Measurements from ENCODE around the gene LUC7L2.
"Not testable (repeated sequence)": the region's sequence is repeated elsewhere in the genome, so short reads cannot be mapped to it uniquely, and the experiment has no call there.

The LUC7L2 gene

DNA sequence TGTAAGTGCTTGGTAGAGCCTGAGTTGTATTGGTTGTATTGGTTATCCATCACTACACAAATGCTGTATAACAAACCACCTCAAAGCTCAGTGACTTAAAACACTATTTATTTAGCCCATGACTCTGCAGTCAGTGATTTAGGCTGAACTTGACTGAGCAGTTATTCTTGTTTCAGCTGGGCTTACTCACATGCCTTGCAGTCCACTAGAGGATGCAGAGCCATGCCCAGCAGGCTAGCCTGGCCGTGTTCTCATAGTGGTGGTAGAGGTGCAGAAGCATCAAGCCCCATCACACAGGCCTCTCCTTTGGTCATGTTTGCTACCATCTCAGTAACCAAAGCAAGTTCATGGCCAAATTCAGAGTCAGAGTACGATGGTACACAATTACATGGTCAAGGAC, 43.9 kb downstream of the LUC7L2 start:
- DNase-seq = no peak

GRCh38 chr7:139407555-139407954, 47.9 kb downstream of the LUC7L2 start:
- no peak for DNase-seq

DNA sequence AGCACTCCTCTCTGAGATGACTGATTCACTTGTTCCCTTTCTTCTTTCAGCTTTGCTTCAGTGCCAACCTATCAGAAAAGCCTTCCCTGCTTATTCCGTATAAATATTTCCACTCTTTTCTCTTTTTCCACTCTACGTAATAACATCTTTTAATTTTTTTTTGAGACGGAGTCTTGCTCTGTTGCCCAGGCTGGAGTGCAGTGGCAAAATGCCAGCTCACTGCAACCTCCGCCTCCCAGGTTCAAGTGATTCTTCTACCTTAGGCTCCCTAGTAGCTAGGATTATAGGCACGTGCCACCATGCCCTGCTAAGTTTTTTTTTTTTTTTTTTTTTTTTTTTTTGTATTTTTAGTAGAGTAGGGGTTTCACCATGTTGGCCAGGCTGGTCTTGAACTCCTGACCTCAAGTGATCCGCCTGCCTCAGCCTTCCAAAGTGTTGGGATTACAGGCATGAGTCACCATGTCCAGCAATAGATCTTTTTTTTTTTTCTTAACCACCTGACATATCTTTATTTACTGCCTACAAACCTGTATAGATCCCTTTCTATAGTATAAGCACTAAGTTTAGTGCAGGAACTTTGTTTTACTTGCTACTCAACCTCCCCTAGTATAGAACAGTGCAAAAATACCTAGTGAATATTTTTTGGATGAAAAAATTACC, 55.2 kb downstream of the LUC7L2 start:
- not testable (repeated sequence) for DNase-seq

- DNase-seq = no peak
Measured at GRCh38 chr7:139416405-139416804, 56.7 kb downstream of the LUC7L2 start.

DNA sequence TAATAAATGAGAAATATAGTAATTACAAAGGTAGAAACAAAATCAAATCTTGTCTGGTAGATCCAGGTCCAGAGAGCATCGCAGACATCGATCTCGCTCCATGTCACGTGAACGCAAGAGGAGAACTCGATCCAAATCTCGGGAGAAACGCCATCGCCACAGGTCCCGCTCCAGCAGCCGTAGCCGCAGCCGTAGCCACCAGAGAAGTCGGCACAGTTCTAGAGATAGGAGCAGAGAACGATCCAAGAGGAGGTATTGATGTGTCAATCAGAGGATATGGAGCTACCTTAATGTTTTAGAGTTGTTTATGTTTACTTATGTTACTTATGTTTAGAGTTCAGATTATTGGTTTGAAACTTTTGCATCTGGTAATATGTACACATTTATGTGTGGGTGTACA, 57.8 kb downstream of the LUC7L2 start:
- DNase-seq = no peak

DNA sequence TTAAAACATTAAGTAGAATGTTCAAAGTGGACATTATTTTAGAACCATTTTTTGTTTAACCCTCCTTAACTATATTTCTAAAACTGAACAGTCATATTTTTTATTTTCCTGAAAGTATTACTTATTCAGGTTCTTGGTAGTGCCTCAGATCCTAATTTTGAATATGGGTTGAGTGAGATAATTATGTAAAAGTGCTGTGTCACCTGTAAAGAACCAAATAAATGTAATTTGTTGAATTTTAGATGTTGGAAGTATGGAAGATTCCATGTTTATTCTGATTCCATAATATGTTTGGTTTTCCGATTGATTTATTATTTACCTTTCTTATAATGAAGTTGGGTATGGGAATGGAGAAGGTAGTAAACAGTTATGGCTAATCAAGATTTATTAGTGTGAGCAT, 61.4 kb downstream of the LUC7L2 start:
- DNase-seq = no peak

DNA sequence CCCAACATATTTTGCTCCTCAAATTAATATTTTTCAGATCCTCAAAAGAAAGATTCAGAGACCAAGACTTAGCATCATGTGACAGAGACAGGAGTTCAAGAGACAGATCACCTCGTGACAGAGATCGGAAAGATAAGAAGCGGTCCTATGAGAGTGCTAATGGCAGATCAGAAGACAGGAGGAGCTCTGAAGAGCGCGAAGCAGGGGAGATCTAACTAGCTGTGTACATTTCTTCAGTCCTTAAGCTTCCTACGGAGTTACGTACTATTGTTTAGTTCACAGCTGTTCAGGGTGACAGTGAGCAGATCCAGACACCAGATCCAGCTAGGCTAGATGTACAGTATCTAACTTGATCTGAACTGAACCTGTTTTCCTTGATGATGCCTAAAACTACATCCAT, 62.4 kb downstream of the LUC7L2 start:
- DNase-seq = no peak

DNA sequence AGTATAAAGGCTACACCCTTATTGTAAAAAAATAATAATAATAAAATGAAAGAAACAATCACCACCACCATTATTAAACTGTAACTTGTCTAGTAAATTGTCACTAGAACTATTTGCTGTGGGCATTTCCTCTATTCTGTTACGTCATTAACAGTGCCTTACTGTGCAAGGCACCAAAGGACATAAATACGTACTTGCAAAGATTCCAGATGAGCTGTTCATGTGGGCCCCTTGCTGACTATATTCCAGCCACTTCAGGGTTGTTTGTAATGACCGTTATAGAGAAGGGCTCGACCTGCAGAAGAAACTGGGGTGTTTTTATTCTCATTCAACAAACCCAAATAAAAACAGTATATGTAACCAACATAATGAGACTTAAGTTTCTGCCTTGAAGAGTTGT, 63.4 kb downstream of the LUC7L2 start:
- DNase-seq = no peak

- no peak for DNase-seq
Measured at GRCh38 chr7:139424004-139424403, 64.3 kb downstream of the LUC7L2 start.

GRCh38 chr7:139425701-139426100, 66.0 kb downstream of the LUC7L2 start:
- not testable (repeated sequence) for DNase-seq

DNA sequence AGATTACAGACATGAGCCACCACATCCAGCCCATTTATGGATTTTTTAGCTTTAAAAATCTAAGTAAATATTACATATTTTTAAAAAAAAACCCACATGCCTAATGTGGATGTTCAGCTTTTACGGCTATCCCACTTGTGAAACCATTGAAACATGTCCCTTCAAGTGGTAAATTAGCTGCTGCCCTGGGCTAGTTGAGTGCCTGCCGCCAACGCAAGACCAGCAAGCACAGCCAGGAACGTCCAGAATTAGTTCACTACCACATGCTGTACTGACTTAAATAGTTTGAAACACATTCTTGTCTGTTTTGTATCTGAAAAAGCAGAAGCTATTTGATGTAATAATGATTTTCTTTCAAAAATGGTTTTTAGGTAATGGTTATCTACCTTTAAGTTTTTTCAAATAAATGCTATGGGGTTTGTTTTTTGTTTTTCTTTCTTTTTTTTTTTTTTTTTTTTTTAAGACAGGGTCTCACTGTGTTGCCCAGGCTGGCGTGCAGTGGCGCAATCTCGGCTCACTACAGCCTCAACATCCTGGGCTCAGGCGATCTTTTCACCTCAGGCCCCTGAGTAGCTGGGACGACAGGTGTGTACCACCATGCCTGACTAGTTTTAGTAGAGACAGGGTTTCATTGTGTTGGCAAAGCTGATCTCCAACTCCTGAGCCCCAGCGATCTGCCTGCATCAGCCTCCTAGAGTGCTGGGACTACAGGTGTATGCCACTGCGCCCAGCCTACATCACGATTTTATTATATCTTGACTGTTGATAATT, 66.7 kb downstream of the LUC7L2 start:
- DNase-seq = no peak

DNA sequence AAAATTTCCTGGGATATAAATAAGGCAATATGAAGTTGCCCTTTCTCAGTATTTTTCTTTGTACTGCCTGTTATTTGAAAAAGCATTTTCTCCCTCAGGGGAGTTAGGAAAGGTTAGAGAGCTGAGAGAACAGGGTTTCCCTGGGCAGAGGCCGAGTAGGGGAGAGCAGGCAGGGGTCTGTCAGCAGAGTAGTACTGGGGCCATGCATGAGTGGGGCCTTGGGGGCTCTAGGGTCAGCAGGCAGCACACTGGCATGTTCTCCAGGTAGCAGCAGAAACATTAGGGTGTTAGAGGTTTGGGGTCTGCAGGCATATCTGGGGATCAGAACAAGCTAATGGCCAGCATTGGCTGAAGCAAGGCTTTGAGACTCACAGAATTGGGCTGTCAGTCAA, 67.3 kb downstream of the LUC7L2 start:
- DNase-seq = no peak

DNA sequence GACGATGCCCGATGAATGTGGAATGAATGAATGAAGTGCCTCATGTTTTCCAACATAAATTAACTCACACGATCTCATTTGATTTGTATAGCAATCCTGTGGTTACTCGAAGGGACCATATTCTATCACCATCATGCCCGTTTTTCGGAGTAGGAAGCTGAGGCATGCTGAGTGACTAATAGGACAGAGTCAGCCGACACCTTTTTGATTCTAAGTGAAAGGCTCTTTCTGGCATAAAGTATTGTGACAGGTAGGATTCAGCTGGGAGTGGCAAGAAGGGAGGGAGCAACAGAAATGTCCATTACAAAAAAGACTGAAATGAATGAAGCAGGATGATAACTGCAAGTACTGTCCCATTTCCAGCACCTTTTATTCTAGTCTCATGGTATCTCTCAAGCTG, 68.1 kb downstream of the LUC7L2 start:
- DNase-seq = no peak

DNA sequence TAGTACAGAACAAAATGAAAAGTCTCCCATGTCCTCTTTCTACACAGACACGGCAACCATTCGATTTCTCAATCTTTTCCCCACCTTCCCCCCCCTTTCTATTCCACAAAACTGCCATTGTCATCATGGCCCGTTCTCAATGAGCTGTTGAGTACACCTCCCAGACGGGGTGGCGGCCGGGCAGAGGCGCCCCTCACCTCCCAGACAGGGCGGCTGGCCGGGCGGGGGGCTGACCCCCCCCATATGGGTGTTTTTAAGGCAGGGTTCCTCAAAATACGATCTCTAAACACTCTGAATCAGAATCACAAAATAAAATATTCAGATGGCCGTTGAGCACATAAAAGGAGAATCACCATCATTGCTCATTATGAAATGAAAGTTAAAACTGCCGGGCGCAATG, 70.0 kb downstream of the LUC7L2 start:
- DNase-seq = not testable (repeated sequence)

DNA sequence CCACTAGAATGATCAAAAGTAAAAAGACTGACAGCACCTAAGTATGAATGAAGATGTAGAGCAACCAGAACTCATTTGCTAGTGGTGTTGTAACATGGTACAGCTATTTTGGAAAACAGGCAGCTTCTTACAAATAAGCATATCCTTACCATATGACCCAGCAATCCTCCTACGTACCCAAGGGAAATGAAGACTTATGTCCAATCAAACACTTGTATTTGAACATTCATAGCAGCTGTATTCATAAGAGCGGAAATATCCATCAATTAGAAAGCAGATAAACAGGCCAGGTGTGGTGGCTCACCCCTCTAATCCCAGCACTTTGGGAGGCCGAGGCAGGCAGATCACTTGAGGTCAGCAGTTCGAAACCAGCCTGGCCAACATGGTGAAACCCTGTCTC, 70.7 kb downstream of the LUC7L2 start:
- no peak for DNase-seq

DNA sequence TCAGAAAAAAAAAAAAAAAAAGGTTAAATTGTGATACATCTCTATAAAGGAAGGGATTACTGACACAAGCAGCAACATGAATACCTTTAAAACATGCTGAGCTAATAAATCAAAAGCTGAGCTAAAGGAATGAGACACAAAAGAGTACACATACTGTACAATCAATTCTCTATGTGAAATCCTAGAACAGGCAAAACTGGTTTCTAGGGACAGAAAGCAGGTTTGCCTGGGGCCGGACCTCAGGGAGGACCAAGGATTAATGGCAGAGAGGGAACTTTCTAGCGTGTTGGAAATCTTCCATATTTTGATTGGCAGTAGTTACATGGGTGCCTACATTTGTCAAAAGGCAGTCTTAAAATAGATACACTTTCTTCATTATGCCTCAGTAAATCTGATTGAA, 71.3 kb downstream of the LUC7L2 start:
- DNase-seq = no peak

- DNase-seq = no peak
Measured at GRCh38 chr7:139431459-139431858, 71.8 kb downstream of the LUC7L2 start.

GRCh38 chr7:139436806-139437205, 77.1 kb downstream of the LUC7L2 start:
- no peak for DNase-seq

DNA sequence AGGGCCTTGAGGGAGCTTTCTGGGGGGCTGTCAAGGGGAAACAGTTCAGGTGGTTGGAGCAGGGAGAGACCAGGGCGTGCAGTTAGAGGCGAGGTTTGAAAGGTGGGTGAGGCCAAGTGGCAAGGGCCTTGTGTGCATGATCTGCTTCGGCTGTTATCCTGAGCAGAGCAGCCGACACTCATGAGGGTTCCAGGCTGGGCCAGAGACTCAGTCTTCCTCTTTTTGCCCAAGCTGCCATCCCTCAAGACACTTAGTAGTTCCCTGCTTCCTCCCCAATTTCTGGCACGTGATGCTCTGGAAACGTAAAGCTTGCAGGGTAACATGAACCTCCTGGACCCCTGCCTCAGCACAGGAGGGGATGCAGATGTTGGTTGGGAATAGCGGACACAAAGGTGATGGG, 79.7 kb downstream of the LUC7L2 start:
- no peak for DNase-seq

GRCh38 chr7:139441961-139442360, 82.3 kb downstream of the LUC7L2 start:
- no peak for DNase-seq

DNA sequence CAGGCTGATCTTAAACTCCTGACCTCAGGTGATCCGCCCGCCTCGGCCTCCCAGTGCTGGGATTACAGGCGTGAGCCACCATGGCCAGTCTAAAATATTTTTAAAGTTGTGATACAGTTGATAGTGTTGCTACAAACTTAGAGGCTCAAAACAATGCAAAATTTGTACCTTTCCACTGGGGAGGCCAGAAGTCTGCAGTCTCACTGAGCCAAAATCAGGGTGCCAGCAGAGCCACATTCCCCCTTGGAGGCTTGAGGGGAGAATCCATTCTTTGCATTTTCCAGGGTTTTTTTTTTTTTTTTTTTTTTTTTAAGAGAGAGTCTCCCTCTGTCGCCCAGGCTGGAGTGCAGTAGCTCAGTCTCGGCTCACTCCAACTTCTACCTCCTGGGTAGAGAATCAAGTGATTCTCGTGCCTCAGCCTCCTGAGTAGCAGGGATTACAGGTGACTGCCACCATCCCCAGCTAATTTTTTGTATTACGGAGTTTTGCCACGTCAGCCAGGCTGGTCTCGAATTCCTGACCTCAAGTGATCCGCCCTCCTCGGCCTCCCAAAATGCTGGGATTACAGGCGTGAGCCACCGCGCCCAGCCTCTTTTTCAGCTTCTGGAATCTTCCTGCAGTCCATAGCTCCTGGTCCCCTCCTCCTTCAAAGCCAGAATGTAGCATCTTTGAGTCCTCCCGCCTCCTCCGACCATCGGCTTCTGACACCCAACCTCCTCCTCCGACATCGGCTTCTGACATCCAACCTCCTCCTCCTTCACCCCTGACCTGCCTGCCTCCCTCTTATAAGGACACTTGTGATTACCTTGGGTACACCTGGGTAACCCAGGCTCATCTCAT, 86.6 kb downstream of the LUC7L2 start:
- DNase-seq = no peak

DNA sequence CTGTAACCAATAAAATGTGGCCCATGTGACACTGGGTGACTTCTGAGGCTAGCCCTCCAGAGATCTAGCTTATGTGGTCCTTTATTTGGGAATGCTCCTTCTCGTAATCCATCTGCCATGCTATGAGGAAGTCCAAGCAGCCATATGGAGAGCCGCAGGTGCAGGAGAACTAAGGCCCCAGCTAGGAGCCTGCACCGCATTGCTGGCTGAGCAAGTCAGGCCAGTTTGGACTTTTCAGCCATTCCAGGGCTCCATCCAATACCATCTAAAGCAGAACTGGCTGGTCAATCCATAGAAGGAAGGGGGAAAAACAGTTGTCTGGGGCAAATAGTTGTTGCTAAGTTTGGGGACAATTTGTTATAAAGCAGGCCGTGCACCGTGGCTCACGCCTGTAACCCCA, 91.2 kb downstream of the LUC7L2 start:
- DNase-seq = no peak

GRCh38 chr7:139451638-139452037, 91.9 kb downstream of the LUC7L2 start:
- DNase-seq = no peak

All from NCI-H1436 (cell line).